HEK293 (cell line): ENCODE data around the gene GCNT2.

ENCODE experiments used
- CTCF ChIA-PET: fragments of 350-600 bp; formaldehyde crosslinking; extraction: SDS; loops from one replicate; lab custom pipeline; 2021; ENCODE audit warnings: antibody characterized with exemption; lab: Yijun Ruan, JAX
- POLR2A ChIA-PET: fragments of 300-600 bp; formaldehyde crosslinking; extraction: SDS; loops from one replicate; lab custom pipeline; 2020; ENCODE audit warnings: antibody characterized with exemption, inconsistent platforms; lab: Yijun Ruan, JAX
- H3K27ac ChIP-seq: fragments of 200-500 bp; sonication (Bioruptor generic); 2 replicates; pipeline ENCODE4 v1.5.1; 2014; ENCODE audit warnings: low read depth, low read length, control low read depth, inconsistent platforms; ENCODE audit errors: extremely low read depth
- H3K36me3 ChIP-seq, 2 experiments: fragments of 200-500 bp in 1 of 2; sonication (Bioruptor generic) in 1 of 2; 1 replicate in 1 of 2; 2 replicates in 1 of 2; pipeline ENCODE4 v1.5.1; 2014 to 2017; ENCODE audit warnings: inconsistent platforms in 2 of 2, low read length in 2 of 2; ENCODE audit not compliant: control insufficient read depth in 2 of 2, insufficient read depth in 1 of 2
- H3K4me1 ChIP-seq: fragments of 200-500 bp; sonication (Bioruptor generic); 2 replicates; pipeline ENCODE4 v1.5.1; 2014; ENCODE audit warnings: mild to moderate bottlenecking, low read length, inconsistent platforms; ENCODE audit not compliant: control insufficient read depth, insufficient read depth
- H3K4me3 ChIP-seq: 2 replicates; pipeline ENCODE4 v1.5.1; 2011; ENCODE audit warnings: low read depth, mild to moderate bottlenecking, control low read depth, low read length, moderate library complexity
- H3K9me3 ChIP-seq: fragments of 200-500 bp; sonication (Bioruptor generic); 2 replicates; pipeline ENCODE4 v1.5.1; 2014; ENCODE audit warnings: low read depth, low read length, inconsistent platforms; ENCODE audit not compliant: control insufficient read depth, insufficient read depth
- MYNN ChIP-seq: fragments of 450-650 bp; formaldehyde crosslinking; IDR thresholded peaks from 2 replicates; pipeline ENCODE4 v1.5.1; 2016; ENCODE audit warnings: missing biosample characterization, missing genetic modification characterization, borderline replicate concordance
- PRDM2 ChIP-seq: fragments of 450-650 bp; formaldehyde crosslinking; IDR thresholded peaks from 2 replicates; pipeline ENCODE4 v1.5.1; 2016; ENCODE audit warnings: missing biosample characterization, missing genetic modification characterization, borderline replicate concordance
- TRIM28 ChIP-seq: IDR thresholded peaks from 2 replicates; pipeline ENCODE4 v1.6.1; 2011; ENCODE audit warnings: low read length, control low read depth, borderline replicate concordance
- ZBTB10 ChIP-seq: fragments of 450-650 bp; formaldehyde crosslinking; IDR thresholded peaks from 2 replicates; pipeline ENCODE4 v1.5.1; 2016; ENCODE audit warnings: missing biosample characterization, missing genetic modification characterization
- ZNF10 ChIP-seq: fragments of 450-650 bp; formaldehyde crosslinking; IDR thresholded peaks from 2 replicates; pipeline ENCODE4 v1.5.1; 2017; ENCODE audit warnings: missing biosample characterization, missing genetic modification characterization
- ZNF184 ChIP-seq: fragments of 450-650 bp; IDR thresholded peaks from 2 replicates; pipeline ENCODE4 v1.5.1; 2018; ENCODE audit warnings: missing biosample characterization, mild to moderate bottlenecking, missing genetic modification characterization
- ZNF335 ChIP-seq: fragments of 450-650 bp; formaldehyde crosslinking; conservative IDR thresholded peaks from 2 replicates; pipeline ENCODE4 v1.5.1; 2016; ENCODE audit warnings: missing biosample characterization, missing genetic modification characterization
- ZNF404 ChIP-seq: fragments of 450-650 bp; formaldehyde crosslinking; IDR thresholded peaks from 2 replicates; pipeline ENCODE4 v1.5.1; 2017; ENCODE audit warnings: missing biosample characterization, missing genetic modification characterization
- ZNF610 ChIP-seq: fragments of 450-650 bp; formaldehyde crosslinking; IDR thresholded peaks from 2 replicates; pipeline ENCODE4 v1.5.1; 2016; ENCODE audit warnings: missing biosample characterization, missing genetic modification characterization, borderline replicate concordance
- ZXDB ChIP-seq: fragments of 450-650 bp; formaldehyde crosslinking; IDR thresholded peaks from 2 replicates; pipeline ENCODE4 v1.5.1; 2016; ENCODE audit warnings: missing biosample characterization, missing genetic modification characterization

GCNT2 gene

GRCh38 chr6:10577112-10577511 is 56.0 kb downstream of the GCNT2 start:
- CTCF ChIA-PET = no interaction called here
- no peak overlapping the region for H3K27ac ChIP-seq

GRCh38 chr6:10578723-10579122 is 57.6 kb downstream of the GCNT2 start:
- Histone ChIP-seq H3K27ac (no peak overlapping the region), H3K36me3 (no peaks in the 10 kb centered on the region), H3K4me1 (peaks cover 16% of the 10 kb centered on the region), H3K9me3 (no peaks in the 10 kb centered on the region), H3K4me3 (no peak overlapping the region)
- ChIA-PET POLR2A (interaction anchor here (0.5 kb wide), 1 partner anchor 100 kb away, joined by 3 read pairs; no protein-coding TSS in a partner anchor), CTCF (interaction anchor here (1.1 to 1.6 kb wide), 2 partner anchors 68 to 114 kb away, joined by 3 to 5 read pairs; no protein-coding TSS in a partner anchor)
- no peak for TF ChIP-seq ZBTB10 (tag by site-specific recombination)
- no peak for TF ChIP-seq PRDM2 (tag by site-specific recombination)

More at GRCh38 chr6:10577112-10577511, 56.0 kb downstream of the GCNT2 start:
- Histone ChIP-seq H3K4me3 (no peak overlapping the region), H3K36me3 (no peaks in the 10 kb centered on the region), H3K9me3 (no peaks in the 10 kb centered on the region)
- POLR2A ChIA-PET = no interaction called here
- TF ChIP-seq ZNF610 (tag by site-specific recombination) = no peak
- TF ChIP-seq, all 188 proteins: peak for 0
- H3K4me1 ChIP-seq = peaks cover 4% of the 10 kb centered on the region

- H3K4me3 ChIP-seq = no peak overlapping the region
- ChIA-PET CTCF (interaction anchor here (0.6 to 1.6 kb wide), 5 partner anchors 20 to 115 kb away, joined by 3 to 5 read pairs (median 3); no protein-coding TSS in a partner anchor), POLR2A (no interaction called here)
- H3K27ac ChIP-seq = no peak overlapping the region
- H3K9me3 ChIP-seq = no peaks in the 10 kb centered on the region
- TF ChIP-seq TRIM28 (no peak), MYNN (tag by site-specific recombination) (no peak), ZNF404 (tag by site-specific recombination) (no peak), ZNF10 (tag by site-specific recombination) (0 out of 2 replicates have a peak, but pooled peaks have one; percentile 52), ZNF184 (tag by site-specific recombination) (no peak), ZBTB10 (tag by site-specific recombination) (no peak), ZNF335 (peak; percentile 53), ZXDB (no peak)
- H3K36me3 ChIP-seq = no peaks in the 10 kb centered on the region
- H3K4me1 ChIP-seq = peaks cover 17% of the 10 kb centered on the region
Observed at GRCh38 chr6:10579803-10580202, 58.7 kb downstream of the GCNT2 start.
